ENCODE results near the gene PGGHG. TPM values are rescaled to one million over a fixed set of nuclear protein-coding genes. Genes with fewer than 3 reads are reported as not detected.
"Not testable (repeated sequence)": the region's sequence is repeated elsewhere in the genome, so short reads cannot be mapped to it uniquely, and the experiment has no call there.

The PGGHG gene
- polyA plus RNA-seq, 1 donor = 53.8 TPM

- no CpG with 5 or more reads among the region's 6 CpGs for WGBS (ENCODE audit: insufficient coverage, low lambda C conversion rate)
- H3K9me3 ChIP-seq (ENCODE audit: control insufficient read depth, low read depth, low read length) = no peaks in the 10 kb centered on the region
- H3K4me3 ChIP-seq (ENCODE audit: low read length) = no peak overlapping the region
- H3K4me1 ChIP-seq (ENCODE audit: control insufficient read depth, insufficient read depth, low read length) = peaks cover 28% of the 10 kb centered on the region
- no peaks in the 10 kb centered on the region for H3K36me3 ChIP-seq (ENCODE audit: control insufficient read depth, insufficient read depth, low read length)
- peak overlapping the region; percentile 52 for H3K27ac ChIP-seq (ENCODE audit: low read length)
- DNase-seq = no peak
- H3K27me3 ChIP-seq (ENCODE audit: control insufficient read depth, insufficient read depth, low read length) = no peaks in the 10 kb centered on the region
Measured at GRCh38 chr11:326592-326841, 37.6 kb downstream of the PGGHG start.

- WGBS (ENCODE audit: insufficient coverage, low lambda C conversion rate) = no CpG with 5 or more reads among the region's 19 CpGs
- H3K27ac ChIP-seq (ENCODE audit: low read length) = peak overlapping the region; percentile 52
- no peak overlapping the region for H3K4me3 ChIP-seq (ENCODE audit: low read length)
- H3K9me3 ChIP-seq (ENCODE audit: control insufficient read depth, low read depth, low read length) = no peaks in the 10 kb centered on the region
- no peaks in the 10 kb centered on the region for H3K36me3 ChIP-seq (ENCODE audit: control insufficient read depth, insufficient read depth, low read length)
- DNase-seq = peak in 1 of 2 donors; percentile 86
- H3K4me1 ChIP-seq (ENCODE audit: control insufficient read depth, insufficient read depth, low read length) = peaks cover 28% of the 10 kb centered on the region
- no peaks in the 10 kb centered on the region for H3K27me3 ChIP-seq (ENCODE audit: control insufficient read depth, insufficient read depth, low read length)
Measured at GRCh38 chr11:326842-327580, 38.1 kb downstream of the PGGHG start.

GRCh38 chr11:327581-327923 is 38.6 kb downstream of the PGGHG start:
- no peak for DNase-seq
- Histone ChIP-seq H3K4me1 (ENCODE audit: control insufficient read depth, insufficient read depth, low read length) (peaks cover 28% of the 10 kb centered on the region), H3K27ac (ENCODE audit: low read length) (no peak overlapping the region), H3K4me3 (ENCODE audit: low read length) (no peak overlapping the region), H3K9me3 (ENCODE audit: control insufficient read depth, low read depth, low read length) (no peaks in the 10 kb centered on the region), H3K27me3 (ENCODE audit: control insufficient read depth, insufficient read depth, low read length) (no peaks in the 10 kb centered on the region), H3K36me3 (ENCODE audit: control insufficient read depth, insufficient read depth, low read length) (no peaks in the 10 kb centered on the region)
- no CpG with 5 or more reads among the region's 3 CpGs for WGBS (ENCODE audit: insufficient coverage, low lambda C conversion rate)

GRCh38 chr11:328012-328411 is 39.1 kb downstream of the PGGHG start:
- Histone ChIP-seq H3K36me3 (ENCODE audit: control insufficient read depth, insufficient read depth, low read length) (no peaks in the 10 kb centered on the region), H3K9me3 (ENCODE audit: control insufficient read depth, low read depth, low read length) (no peaks in the 10 kb centered on the region), H3K4me1 (ENCODE audit: control insufficient read depth, insufficient read depth, low read length) (peaks cover 28% of the 10 kb centered on the region), H3K27me3 (ENCODE audit: control insufficient read depth, insufficient read depth, low read length) (no peaks in the 10 kb centered on the region), H3K4me3 (ENCODE audit: low read length) (no peak overlapping the region), H3K27ac (ENCODE audit: low read length) (no peak overlapping the region)
- no peak for DNase-seq
- WGBS (ENCODE audit: insufficient coverage, low lambda C conversion rate) = no CpG with 5 or more reads among the region's 13 CpGs

- WGBS (ENCODE audit: insufficient coverage, low lambda C conversion rate) = no CpG with 5 or more reads among the region's 15 CpGs
- not testable (repeated sequence) for H3K27me3 ChIP-seq (ENCODE audit: control insufficient read depth, insufficient read depth, low read length); H3K36me3 ChIP-seq (ENCODE audit: control insufficient read depth, insufficient read depth, low read length); H3K27ac ChIP-seq (ENCODE audit: low read length); H3K9me3 ChIP-seq (ENCODE audit: control insufficient read depth, low read depth, low read length); H3K4me3 ChIP-seq (ENCODE audit: low read length); DNase-seq
- H3K4me1 ChIP-seq (ENCODE audit: control insufficient read depth, insufficient read depth, low read length) = peaks cover 28% of the 10 kb centered on the region
Measured at GRCh38 chr11:328516-329100, 39.7 kb downstream of the PGGHG start.

- H3K36me3 ChIP-seq (ENCODE audit: control insufficient read depth, insufficient read depth, low read length) = no peaks in the 10 kb centered on the region
- H3K27ac ChIP-seq (ENCODE audit: low read length) = no peak overlapping the region
- peaks cover 28% of the 10 kb centered on the region for H3K4me1 ChIP-seq (ENCODE audit: control insufficient read depth, insufficient read depth, low read length)
- no peak overlapping the region for H3K4me3 ChIP-seq (ENCODE audit: low read length)
- no peaks in the 10 kb centered on the region for H3K9me3 ChIP-seq (ENCODE audit: control insufficient read depth, low read depth, low read length)
- WGBS (ENCODE audit: insufficient coverage, low lambda C conversion rate) = no CpG with 5 or more reads among the region's 2 CpGs
- H3K27me3 ChIP-seq (ENCODE audit: control insufficient read depth, insufficient read depth, low read length) = no peaks in the 10 kb centered on the region
- no peak for DNase-seq
Measured at GRCh38 chr11:329886-330253, 40.9 kb downstream of the PGGHG start.

GRCh38 chr11:330307-330693 is 41.4 kb downstream of the PGGHG start:
- no CpG with 5 or more reads among the region's 14 CpGs for WGBS (ENCODE audit: insufficient coverage, low lambda C conversion rate)
- DNase-seq = no peak
- Histone ChIP-seq H3K4me3 (ENCODE audit: low read length) (no peak overlapping the region), H3K27ac (ENCODE audit: low read length) (no peak overlapping the region), H3K4me1 (ENCODE audit: control insufficient read depth, insufficient read depth, low read length) (peaks cover 28% of the 10 kb centered on the region), H3K36me3 (ENCODE audit: control insufficient read depth, insufficient read depth, low read length) (no peaks in the 10 kb centered on the region), H3K9me3 (ENCODE audit: control insufficient read depth, low read depth, low read length) (no peaks in the 10 kb centered on the region), H3K27me3 (ENCODE audit: control insufficient read depth, insufficient read depth, low read length) (no peaks in the 10 kb centered on the region)

GRCh38 chr11:330694-331357 is 41.9 kb downstream of the PGGHG start:
- no peaks in the 10 kb centered on the region for H3K27me3 ChIP-seq (ENCODE audit: control insufficient read depth, insufficient read depth, low read length)
- no peak for DNase-seq
- peaks cover 28% of the 10 kb centered on the region for H3K4me1 ChIP-seq (ENCODE audit: control insufficient read depth, insufficient read depth, low read length)
- H3K9me3 ChIP-seq (ENCODE audit: control insufficient read depth, low read depth, low read length) = no peaks in the 10 kb centered on the region
- no peaks in the 10 kb centered on the region for H3K36me3 ChIP-seq (ENCODE audit: control insufficient read depth, insufficient read depth, low read length)
- H3K27ac ChIP-seq (ENCODE audit: low read length) = no peak overlapping the region
- no CpG with 5 or more reads among the region's 34 CpGs for WGBS (ENCODE audit: insufficient coverage, low lambda C conversion rate)
- no peak overlapping the region for H3K4me3 ChIP-seq (ENCODE audit: low read length)

GRCh38 chr11:331358-332060 is 42.6 kb downstream of the PGGHG start:
- Histone ChIP-seq H3K9me3 (ENCODE audit: control insufficient read depth, low read depth, low read length) (no peaks in the 10 kb centered on the region), H3K36me3 (ENCODE audit: control insufficient read depth, insufficient read depth, low read length) (no peaks in the 10 kb centered on the region), H3K4me1 (ENCODE audit: control insufficient read depth, insufficient read depth, low read length) (peaks cover 29% of the 10 kb centered on the region), H3K4me3 (ENCODE audit: low read length) (no peak overlapping the region), H3K27me3 (ENCODE audit: control insufficient read depth, insufficient read depth, low read length) (no peaks in the 10 kb centered on the region), H3K27ac (ENCODE audit: low read length) (no peak overlapping the region)
- DNase-seq = no peak
- WGBS (ENCODE audit: insufficient coverage, low lambda C conversion rate) = no CpG with 5 or more reads among the region's 19 CpGs

GRCh38 chr11:332651-333480 is 43.9 kb downstream of the PGGHG start:
- no peaks in the 10 kb centered on the region for H3K36me3 ChIP-seq (ENCODE audit: control insufficient read depth, insufficient read depth, low read length)
- H3K27me3 ChIP-seq (ENCODE audit: control insufficient read depth, insufficient read depth, low read length) = no peaks in the 10 kb centered on the region
- H3K4me1 ChIP-seq (ENCODE audit: control insufficient read depth, insufficient read depth, low read length) = peaks cover 23% of the 10 kb centered on the region
- no peak for DNase-seq
- H3K9me3 ChIP-seq (ENCODE audit: control insufficient read depth, low read depth, low read length) = no peaks in the 10 kb centered on the region
- H3K4me3 ChIP-seq (ENCODE audit: low read length) = no peak overlapping the region
- WGBS (ENCODE audit: insufficient coverage, low lambda C conversion rate) = 100% methylated on average over 3 of the region's 23 CpGs
- no peak overlapping the region for H3K27ac ChIP-seq (ENCODE audit: low read length)
